NCI-H510A (cell line): ENCODE data around the gene DMXL1.

Experiments
- DNase-seq: peaks from one replicate; lab custom pipeline; 2025; lab: John Stamatoyannopoulos, UW

The DMXL1 gene

DNA sequence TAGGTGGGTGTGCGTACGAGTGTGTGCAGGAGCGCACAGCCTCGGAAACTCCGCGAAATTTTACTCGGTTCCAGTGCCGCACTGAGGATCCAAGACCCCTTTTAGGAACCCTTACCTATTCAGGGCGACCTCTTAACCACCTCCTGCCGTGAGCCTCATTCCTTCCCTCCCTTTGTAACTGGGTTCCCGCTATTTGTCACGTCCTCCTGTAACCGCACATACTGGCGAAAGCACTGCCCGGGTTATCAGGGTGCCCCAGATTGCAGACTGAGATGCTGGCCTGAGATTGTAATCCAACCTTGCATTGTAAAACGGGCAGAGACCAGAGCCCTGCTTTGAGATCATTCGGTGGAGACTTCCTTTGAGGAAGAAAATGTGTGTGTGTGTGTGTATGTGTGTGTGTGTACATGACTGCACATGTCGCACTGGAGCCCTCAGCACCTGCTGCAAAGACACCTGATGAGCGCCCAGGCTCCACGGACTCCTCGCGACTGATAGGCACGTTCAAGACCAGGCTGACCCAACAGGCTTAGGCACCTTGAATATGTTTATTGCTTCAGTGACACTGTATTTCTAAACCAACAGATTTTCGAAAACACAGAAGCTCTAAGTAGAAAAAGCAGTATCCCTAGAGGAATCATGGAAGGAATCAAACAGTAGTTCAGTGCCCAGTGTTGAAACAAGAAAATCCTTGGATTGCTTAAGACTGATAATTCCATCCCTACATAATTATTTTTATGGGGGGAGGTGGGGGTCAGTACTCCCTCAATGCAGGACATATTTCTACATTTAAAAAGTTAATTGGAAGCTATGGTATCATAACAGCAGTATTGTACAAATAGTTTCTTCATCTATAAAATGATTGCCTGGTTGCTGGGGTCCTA, 198.4 kb downstream of the DMXL1 start:
- DNase-seq, result peak; percentile 36

DNA sequence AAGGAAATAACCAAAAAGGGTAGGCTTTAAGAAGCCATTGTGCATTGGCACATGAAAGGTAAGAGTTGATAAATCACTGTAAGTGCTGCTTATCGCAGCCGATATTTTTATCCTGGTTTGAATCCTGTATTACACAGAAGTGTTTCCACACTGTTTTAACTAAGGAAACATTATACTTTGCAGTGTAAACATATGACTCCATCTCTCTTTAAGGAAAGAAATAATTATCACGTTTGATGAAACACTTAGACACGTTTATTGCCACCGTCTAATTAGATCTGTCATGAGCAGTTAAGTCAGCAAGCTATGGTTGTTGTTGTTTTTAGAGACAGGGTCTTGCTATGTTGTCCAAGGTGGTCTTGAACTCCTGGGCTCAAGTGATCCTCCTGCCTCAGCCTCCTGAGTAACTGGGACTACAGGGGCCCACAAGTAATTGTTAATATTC, 199.3 kb downstream of the DMXL1 start:
- DNase-seq, result no peak

GRCh38 chr5:119270960-119271757, 200.3 kb downstream of the DMXL1 start:
- DNase-seq, result no peak

DNA sequence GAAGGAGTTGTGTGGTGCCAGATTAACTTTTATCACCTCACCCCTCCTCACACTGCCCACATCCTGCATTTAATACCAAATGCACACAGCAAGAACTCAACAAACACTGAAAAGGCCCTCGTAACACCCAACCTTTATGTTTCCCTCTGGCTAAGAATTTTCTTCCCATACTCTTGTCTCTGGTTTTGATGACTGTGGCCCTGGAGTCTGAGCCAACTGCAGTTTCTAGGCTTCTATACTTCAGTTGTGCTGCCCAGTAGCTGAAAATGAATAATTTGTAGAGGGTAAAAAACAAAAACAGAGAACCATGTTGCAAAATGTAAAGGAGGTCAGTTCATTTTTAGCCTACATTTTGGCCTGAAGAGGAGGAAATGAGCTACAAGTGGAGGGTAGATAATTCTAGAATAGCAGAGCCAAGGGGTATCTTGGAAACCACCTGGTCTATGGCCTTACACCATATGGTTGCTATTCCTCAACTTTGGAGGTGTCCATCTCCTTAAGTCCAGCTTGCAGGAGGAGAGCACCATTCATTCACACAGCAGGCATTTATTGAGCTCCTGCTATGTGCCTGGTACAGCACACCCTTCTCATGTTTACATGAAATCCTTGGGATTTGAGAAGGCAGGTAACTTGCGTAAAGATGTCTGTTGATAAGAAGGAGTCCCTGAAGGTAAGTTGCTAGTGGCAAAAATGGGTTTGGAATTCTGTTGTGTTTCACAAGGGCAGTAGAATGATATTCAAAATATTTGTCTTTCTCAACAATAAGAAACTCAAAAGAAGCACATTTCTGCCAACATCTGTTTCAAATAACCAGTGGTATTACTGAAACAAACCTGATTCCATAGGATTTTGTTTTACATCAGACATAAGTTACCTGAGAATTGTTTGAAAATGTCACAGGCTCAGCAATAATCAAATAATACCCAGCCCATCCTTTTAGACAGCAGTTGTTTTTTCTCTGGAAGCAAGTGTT, 201.2 kb downstream of the DMXL1 start:
- no peak for DNase-seq

- DNase-seq, result no peak
Observed at GRCh38 chr5:119273391-119273839, 202.5 kb downstream of the DMXL1 start.

DNA sequence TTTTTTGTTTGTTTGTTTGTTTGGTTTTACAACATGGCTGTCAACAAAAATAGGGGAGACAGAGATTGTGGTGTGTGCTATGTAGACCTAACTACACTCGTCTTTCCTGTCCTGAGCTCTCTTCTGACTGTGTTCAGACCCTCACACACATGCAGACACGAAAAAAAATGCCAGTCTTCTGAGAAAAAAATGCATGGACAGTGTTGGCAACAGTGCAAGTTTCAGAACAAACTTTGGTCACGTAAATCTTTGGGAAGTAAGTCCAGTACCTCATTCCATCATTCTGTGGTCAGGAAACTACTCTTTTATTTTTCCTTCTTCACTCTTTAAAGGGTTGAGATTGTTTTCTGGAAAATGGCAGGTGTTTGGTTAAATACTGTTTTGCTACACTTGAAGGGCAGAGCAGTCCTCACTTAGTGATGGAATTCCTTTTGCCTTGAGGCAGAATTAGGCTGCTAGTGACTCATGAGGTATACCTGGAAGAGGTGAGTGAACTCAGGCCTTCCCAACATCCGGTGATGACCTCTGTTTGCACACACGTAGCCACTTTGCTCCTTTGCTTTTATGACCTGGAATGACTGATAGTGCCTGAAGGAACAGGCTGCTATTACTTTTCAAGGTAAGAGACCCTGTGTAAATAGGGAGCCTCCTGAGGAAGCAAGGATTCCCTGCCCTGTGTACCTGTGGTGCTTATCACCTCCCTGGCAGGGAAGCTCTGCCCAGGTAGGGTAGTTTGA, 203.3 kb downstream of the DMXL1 start:
- no peak for DNase-seq

DNA sequence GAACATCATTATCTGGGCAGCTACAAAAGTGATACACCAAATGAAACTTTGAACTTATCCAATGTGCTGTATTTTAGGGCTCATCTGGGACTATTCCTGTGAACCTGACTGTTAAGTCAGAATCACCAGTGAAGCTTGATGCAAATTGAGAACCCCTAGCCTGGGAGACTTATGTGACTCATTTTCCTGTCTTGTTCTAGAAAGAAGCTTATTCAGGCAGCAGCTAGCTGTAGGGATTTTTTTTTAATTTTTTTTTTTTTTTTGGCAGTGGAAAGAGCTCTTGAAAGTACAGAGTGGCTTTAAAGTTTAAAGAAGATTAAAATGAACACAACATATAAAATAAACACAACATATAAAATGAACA, 203.9 kb downstream of the DMXL1 start:
- DNase-seq, result no peak

DNA sequence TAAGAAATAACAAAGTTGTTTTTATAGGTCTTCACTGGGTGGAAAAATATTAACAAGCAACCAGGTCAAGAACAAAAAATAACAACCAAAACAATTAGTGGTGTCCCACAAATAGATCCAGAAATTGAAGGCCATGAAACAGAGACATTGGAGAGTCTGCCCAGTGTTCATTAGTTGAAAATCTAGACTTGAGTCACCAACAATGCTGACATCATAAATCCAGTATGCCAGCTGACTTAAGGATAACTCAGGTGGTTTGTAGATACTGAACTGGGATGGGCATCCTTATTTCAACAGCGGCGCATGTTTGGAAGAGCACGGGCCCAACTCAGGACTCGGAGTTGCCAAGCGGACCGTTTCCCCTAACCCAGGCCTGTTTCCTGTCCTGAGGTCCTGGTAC, 204.3 kb downstream of the DMXL1 start:
- no peak for DNase-seq

- no peak for DNase-seq
Observed at GRCh38 chr5:119275601-119276173, 204.8 kb downstream of the DMXL1 start.

- DNase-seq, result no peak
Observed at GRCh38 chr5:119276978-119277377, 206.1 kb downstream of the DMXL1 start.

- no peak for DNase-seq
Observed at GRCh38 chr5:119279093-119279492, 208.2 kb downstream of the DMXL1 start.

DNA sequence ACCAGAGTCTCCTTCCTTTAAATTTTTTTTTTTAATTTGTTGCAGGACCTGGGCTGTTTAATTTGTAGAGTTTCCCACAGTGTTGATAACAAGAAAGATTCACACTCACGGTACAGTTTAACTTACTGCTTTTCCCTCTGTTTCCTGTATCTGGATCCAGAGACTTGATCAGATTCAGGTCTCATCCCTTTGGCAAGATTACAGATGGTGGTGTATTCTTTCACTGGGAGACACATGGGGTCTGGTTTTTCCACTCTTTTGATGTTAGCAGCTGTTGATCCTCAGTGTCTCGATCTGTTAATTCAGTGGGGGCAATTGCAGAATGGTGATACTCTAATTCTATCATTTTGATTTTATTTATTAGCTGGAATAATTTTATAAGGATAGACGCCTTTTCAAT, 209.5 kb downstream of the DMXL1 start:
- DNase-seq, result no peak

DNA sequence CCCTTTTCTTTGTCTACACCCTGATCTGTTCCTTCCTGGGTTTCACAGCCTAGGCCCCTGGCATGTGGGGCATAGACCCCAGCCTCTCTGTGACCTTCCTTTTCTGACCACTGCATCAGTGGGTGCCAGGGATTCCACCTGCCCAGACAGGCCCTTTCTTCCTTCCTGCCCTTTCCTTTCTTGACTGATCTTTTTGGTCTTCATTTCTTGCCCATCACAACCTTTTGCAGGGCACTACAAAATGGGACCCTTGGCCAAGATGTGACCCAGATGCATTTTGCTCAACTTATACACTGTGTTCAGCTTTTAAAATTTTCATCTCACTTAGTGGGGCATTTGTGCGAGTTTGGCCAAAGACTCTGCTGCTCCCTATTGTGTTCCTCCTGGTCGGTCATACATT, 211.7 kb downstream of the DMXL1 start:
- no peak for DNase-seq

- no peak for DNase-seq
Observed at GRCh38 chr5:119284031-119284430, 213.1 kb downstream of the DMXL1 start.

DNA sequence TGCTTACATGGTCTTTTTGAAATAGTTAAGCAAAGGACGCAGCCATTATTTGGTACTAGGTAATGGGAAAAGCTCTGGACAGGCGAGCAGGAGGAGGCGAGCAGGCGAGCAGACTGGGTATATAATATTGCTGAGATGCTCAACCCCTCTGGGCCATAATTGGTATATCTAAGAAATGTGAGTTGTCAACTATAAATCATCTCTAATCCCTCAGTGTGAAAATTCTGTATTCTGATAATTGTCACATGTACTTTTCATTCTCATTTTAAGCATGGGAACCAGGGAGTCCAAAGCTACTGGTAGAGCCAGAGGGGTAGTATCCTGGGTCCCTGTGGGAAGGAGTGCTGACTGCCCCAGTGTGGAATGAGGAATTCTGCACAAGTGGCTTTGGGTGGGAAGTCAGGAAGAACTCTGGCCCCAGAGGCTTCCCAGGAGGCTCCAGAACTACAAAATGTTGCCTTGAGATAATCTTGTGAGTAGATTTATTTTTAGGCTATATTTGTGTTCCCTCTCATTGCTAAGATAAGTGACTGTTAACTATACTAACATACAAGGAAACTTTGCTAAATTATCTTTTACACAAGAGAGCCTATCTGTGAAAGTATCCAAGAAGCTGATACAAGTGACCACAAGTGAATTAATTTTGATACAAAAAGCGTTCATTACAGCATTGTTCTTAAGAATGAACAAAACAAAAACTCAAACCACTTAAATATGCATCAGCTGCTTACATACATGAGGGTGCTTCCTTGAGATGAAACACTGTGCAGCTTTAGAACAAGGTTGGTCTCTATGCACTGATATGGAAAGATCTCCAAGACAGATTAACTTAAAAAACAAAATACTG, 214.4 kb downstream of the DMXL1 start:
- no peak for DNase-seq

GRCh38 chr5:119286511-119287488, 215.9 kb downstream of the DMXL1 start:
- DNase-seq, result no peak

DNA sequence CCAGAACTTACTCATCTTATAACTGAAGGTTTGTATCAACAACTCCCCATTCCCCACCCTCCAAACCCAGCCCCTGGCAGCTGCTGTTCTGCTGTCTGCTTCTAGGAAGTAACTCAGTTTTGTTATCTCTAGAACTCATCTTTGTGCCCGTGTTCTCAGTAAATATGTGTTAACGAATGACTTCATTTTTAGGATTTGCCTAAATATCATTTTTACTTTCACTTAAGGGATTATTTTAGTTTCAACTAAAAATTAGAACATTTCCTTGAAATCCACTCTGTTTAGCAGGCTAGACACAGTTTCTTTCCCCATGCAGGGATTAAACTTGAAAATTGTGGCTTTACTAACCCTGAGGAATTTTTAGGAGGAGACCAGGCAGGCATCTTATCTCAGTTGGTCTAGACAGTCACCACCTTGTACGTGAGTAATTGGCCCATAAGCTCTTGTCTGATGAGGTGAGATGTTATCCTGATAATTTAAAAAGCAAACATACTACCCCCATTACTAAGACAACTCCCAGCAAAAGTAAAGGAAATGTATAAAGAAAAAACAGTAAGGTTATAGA, 216.7 kb downstream of the DMXL1 start:
- no peak for DNase-seq

DNA sequence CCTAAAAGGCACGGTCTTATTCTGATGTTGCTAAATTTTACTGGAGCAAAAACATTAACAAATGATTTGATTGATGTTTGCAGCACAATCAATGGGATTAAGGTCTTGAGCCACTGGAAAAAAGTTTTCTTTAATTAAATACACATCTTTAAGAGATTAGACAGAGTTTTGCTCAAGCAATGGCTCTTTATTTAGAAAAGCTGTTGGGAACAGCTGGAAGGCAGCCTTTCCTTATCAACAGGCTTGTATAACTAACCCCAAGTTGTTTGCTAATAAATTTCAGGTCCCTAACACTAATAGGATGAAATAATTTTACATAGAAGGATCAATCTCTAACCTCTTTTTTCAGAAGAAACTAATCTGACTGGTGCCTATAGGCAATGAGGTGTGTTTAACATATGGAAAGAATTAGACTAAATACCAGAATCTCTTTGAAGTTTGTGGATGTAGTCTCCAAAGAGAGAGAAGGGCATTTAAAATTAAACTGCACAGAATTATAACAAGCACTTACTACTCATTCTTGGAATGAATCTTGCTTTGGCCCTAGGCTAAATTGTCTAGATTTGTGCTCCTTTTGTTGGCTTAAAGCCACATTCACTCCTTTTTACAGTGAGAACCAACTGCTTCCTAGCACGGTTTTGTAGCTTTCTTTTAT, 217.6 kb downstream of the DMXL1 start:
- DNase-seq, result no peak
